HG03159 (cell line): Measurements from ENCODE around the gene RAB24.
"Not testable (repeated sequence)": the region's sequence is repeated elsewhere in the genome, so short reads cannot be mapped to it uniquely, and the experiment has no call there.

Source experiments
- ATAC-seq: cut with Tn5 transposase; IDR thresholded peaks from one replicate; pipeline ENCODE4 v1.9.1; 2021; ENCODE audit warnings: mild to moderate bottlenecking, moderate library complexity; ENCODE audit not compliant: unreplicated experiment

Gene RAB24

GRCh38 chr5:177296581-177296980 is 6.9 kb downstream of the RAB24 start:
- no peak for ATAC-seq

GRCh38 chr5:177295924-177296323 is 7.6 kb downstream of the RAB24 start:
- ATAC-seq, result no peak

GRCh38 chr5:177294632-177295031 is 8.9 kb downstream of the RAB24 start:
- ATAC-seq, result no peak

- ATAC-seq, result no peak
These were observed 9.5 kb downstream of the RAB24 start for GRCh38 chr5:177293819-177294581.

GRCh38 chr5:177291735-177292134 is 11.8 kb downstream of the RAB24 start:
- ATAC-seq, result no peak

- ATAC-seq, result no peak
These were observed 12.5 kb downstream of the RAB24 start for GRCh38 chr5:177290816-177291596.

- ATAC-seq, result no peak
These were observed 15.3 kb downstream of the RAB24 start for GRCh38 chr5:177288191-177288590.

GRCh38 chr5:177276886-177277285 is 26.6 kb downstream of the RAB24 start:
- no peak for ATAC-seq

GRCh38 chr5:177275883-177276282 is 27.6 kb downstream of the RAB24 start:
- no peak for ATAC-seq

GRCh38 chr5:177271113-177271512 is 32.4 kb downstream of the RAB24 start:
- ATAC-seq, result no peak

- ATAC-seq, result no peak
These were observed 32.9 kb downstream of the RAB24 start for GRCh38 chr5:177270653-177271052.

- no peak for ATAC-seq
These were observed 33.5 kb downstream of the RAB24 start for GRCh38 chr5:177269976-177270375.

GRCh38 chr5:177269232-177269895 is 34.2 kb downstream of the RAB24 start:
- ATAC-seq, result no peak

GRCh38 chr5:177265395-177265794 is 38.1 kb downstream of the RAB24 start:
- no peak for ATAC-seq

- no peak for ATAC-seq
These were observed 39.3 kb downstream of the RAB24 start for GRCh38 chr5:177264178-177264577.

- no peak for ATAC-seq
These were observed 42.0 kb downstream of the RAB24 start for GRCh38 chr5:177261510-177261909.

- no peak for ATAC-seq
These were observed 42.6 kb downstream of the RAB24 start for GRCh38 chr5:177260961-177261360.

GRCh38 chr5:177258711-177259110 is 44.8 kb downstream of the RAB24 start:
- ATAC-seq, result not testable (repeated sequence)

GRCh38 chr5:177256296-177256695 is 47.2 kb downstream of the RAB24 start:
- ATAC-seq, result no peak

- no peak for ATAC-seq
These were observed 50.3 kb downstream of the RAB24 start for GRCh38 chr5:177253252-177253651.
